K562 (cell line): ENCODE data around the gene OMP. TPM values are rescaled to one million over a fixed set of nuclear protein-coding genes. Genes with fewer than 3 reads are reported as not detected.

Source experiments
- ATAC-seq: fragments of 200-7000 bp; cut with Tn5 transposase; 3 replicates; pipeline ENCODE4 v1.9.1; 2020; ENCODE audit warnings: moderate library complexity
- BruUV-seq: library from RNA; stranded (reverse); fragments of 400-500 nt; replicated peaks from 2 replicates; lab custom pipeline; 2021; lab: Mats Ljungman, UMichigan
- CTCF ChIA-PET: fragments of 300-600 bp; formaldehyde crosslinking; extraction: SDS; loops from one replicate; lab custom pipeline; 2021; ENCODE audit warnings: low intra/inter-chr PET ratio; lab: Yijun Ruan, JAX
- POLR2A ChIA-PET: fragments of 300-600, 350-650 bp; sonication (Branson Sonifier 250); formaldehyde crosslinking; extraction: SDS; loops from one replicate; lab custom pipeline; 2021; ENCODE audit warnings: antibody characterized with exemption, inconsistent platforms; lab: Yijun Ruan, JAX
- DNase-seq, 4 experiments: peaks; one replicate each; pipeline versions ENCODE4 v3.0.0 to v3.0.0-alpha.2; 2011 to 2018; ENCODE audit warnings: low spot score in 3 of 4, mixed read lengths in 3 of 4; ENCODE audit errors: extremely low read depth in 1 of 4
- FAIRE-seq: peaks from 2 replicates; lab custom pipeline; 2011; peaks lifted over from hg19 to GRCh38; lab: Jason Lieb, UNC
- H2AFZ ChIP-seq: 2 replicates; pipeline ENCODE4 v1.6.0; 2011; ENCODE audit warnings: low read depth, low read length, control low read depth, inconsistent platforms
- H3K27ac ChIP-seq: fragments of 200-600 bp; 3 replicates; pipeline ENCODE4 v1.8.0; 2011; ENCODE audit warnings: low read depth, mild to moderate bottlenecking, control low read depth, inconsistent platforms, low read length, moderate library complexity, mixed read lengths; ENCODE audit errors: extremely low read depth
- H3K27me3 ChIP-seq, 2 experiments: fragments of 300-600 bp in 1 of 2; 2 replicates in 1 of 2; 3 replicates in 1 of 2; pipeline versions ENCODE4 v1.6.0 to v1.8.0; 2011; ENCODE audit warnings: inconsistent platforms in 2 of 2, low read length in 2 of 2, mild to moderate bottlenecking in 1 of 2, mixed read lengths in 1 of 2, moderate library complexity in 1 of 2; ENCODE audit not compliant: control insufficient read depth in 2 of 2, insufficient read depth in 2 of 2
- H3K36me3 ChIP-seq: fragments of 300-600 bp; 3 replicates; pipeline ENCODE4 v1.8.0; 2011; ENCODE audit warnings: mild to moderate bottlenecking, low read length, inconsistent platforms; ENCODE audit not compliant: control insufficient read depth, insufficient read depth
- H3K4me1 ChIP-seq, 2 experiments: fragments of 200-600 bp in 1 of 2; replicated peaks in 1 of 2; 2 replicates in 1 of 2; 3 replicates in 1 of 2; pipeline versions ENCODE4 v1.5.1 to v1.8.0; 2011; ENCODE audit warnings: inconsistent platforms in 2 of 2, low read length in 2 of 2, mild to moderate bottlenecking in 1 of 2, mixed read lengths in 1 of 2, moderate library complexity in 1 of 2; ENCODE audit not compliant: control insufficient read depth in 2 of 2, insufficient read depth in 2 of 2
- H3K4me2 ChIP-seq: 2 replicates; pipeline ENCODE4 v1.6.1; 2011; ENCODE audit warnings: low read length, control low read depth, inconsistent platforms, mixed read lengths; ENCODE audit not compliant: insufficient read depth
- H3K4me3 ChIP-seq: fragments of 200-600 bp; sonication (generic), shearing (Covaris generic); 2 replicates; pipeline ENCODE4 v1.5.1; 2016; ENCODE audit warnings: control low read depth, inconsistent platforms
- H3K79me2 ChIP-seq: fragments of 200-600 bp; 3 replicates; pipeline ENCODE4 v1.8.0; 2011; ENCODE audit warnings: low read length, inconsistent platforms; ENCODE audit not compliant: control insufficient read depth, insufficient read depth
- H3K9ac ChIP-seq, 2 experiments: 2 replicates each; pipeline versions ENCODE4 v1.6.0 to v1.6.1; 2011; ENCODE audit warnings: low read depth in 2 of 2, low read length in 2 of 2, control low read depth in 1 of 2, inconsistent platforms in 1 of 2, mild to moderate bottlenecking in 1 of 2, mixed read lengths in 1 of 2; ENCODE audit not compliant: insufficient read depth in 1 of 2
- H3K9me1 ChIP-seq: one replicate; pipeline ENCODE4 v1.6.0; 2011; ENCODE audit warnings: inconsistent platforms, mild to moderate bottlenecking, low read length, moderate library complexity; ENCODE audit not compliant: control insufficient read depth, insufficient read depth
- H3K9me3 ChIP-seq: replicated peaks from 2 replicates; pipeline ENCODE4 v1.5.1; 2011; ENCODE audit warnings: low read depth, low read length, inconsistent platforms; ENCODE audit not compliant: control insufficient read depth, insufficient read depth
- H4K20me1 ChIP-seq: replicated peaks from 2 replicates; pipeline ENCODE4 v1.6.1; 2011; ENCODE audit warnings: low read length, inconsistent platforms, mixed read lengths; ENCODE audit not compliant: control insufficient read depth, insufficient read depth
- CC2D1A ChIP-seq: fragments of 450-650 bp; IDR thresholded peaks from 2 replicates; pipeline ENCODE4 v1.6.1; 2017; ENCODE audit warnings: mild to moderate bottlenecking
- JUNB ChIP-seq: fragments of 450-650 bp; formaldehyde crosslinking; conservative IDR thresholded peaks from 2 replicates; pipeline ENCODE4 v1.4.0; 2020; ENCODE audit warnings: mild to moderate bottlenecking
- NUFIP1 ChIP-seq: fragments of 450-650 bp; IDR thresholded peaks from 2 replicates; pipeline ENCODE4 v1.6.1; 2018; ENCODE audit not compliant: partially characterized antibody
- SMARCA4 ChIP-seq: fragments of 450-650 bp; IDR thresholded peaks from 2 replicates; pipeline ENCODE4 v1.6.1; 2016
- SP2 ChIP-seq: IDR thresholded peaks from 2 replicates; pipeline ENCODE4 v1.6.1; 2011; ENCODE audit warnings: mild to moderate bottlenecking, low read depth, low read length, moderate library complexity; ENCODE audit not compliant: poor library complexity, severe bottlenecking; ENCODE audit errors: extremely low read depth
- ZKSCAN8 ChIP-seq: fragments of 200-800 bp; sonication (Bioruptor generic); IDR thresholded peaks from 2 replicates; pipeline ENCODE4 v1.6.1; 2016; ENCODE audit warnings: missing genetic modification characterization, missing compliant biosample characterization
- ZNF277 ChIP-seq: fragments of 250-450 bp; sonication (Bioruptor Pico); IDR thresholded peaks from 2 replicates; pipeline ENCODE4 v1.8.0; 2022; ENCODE audit warnings: inconsistent platforms, mild to moderate bottlenecking, moderate library complexity, borderline replicate concordance
- ZNF695 ChIP-seq: fragments of 450-650 bp; formaldehyde crosslinking; IDR thresholded peaks from 2 replicates; pipeline ENCODE4 v1.4.0; 2020; ENCODE audit warnings: mild to moderate bottlenecking, moderate library complexity
- WGBS: fragments of 100-300 bp; shearing (Covaris generic); methylation state at CpG from one replicate; pipeline ENCODE4 v1.1.6; 2016; ENCODE audit warnings: low coverage, mixed read lengths; ENCODE audit not compliant: insufficient coverage; ENCODE audit errors: missing lambda C conversion rate; 5-methylcytosine and 5-hydroxymethylcytosine counted together
- in situ Hi-C: fragments of 300-500 bp; cut with MboI; formaldehyde crosslinking; loops from 4 replicates; pipeline ENCODE4 v1.15.0; 2018; ENCODE audit warnings: inconsistent platforms, mixed read lengths
- intact Hi-C: fragments of 100-400 bp; cut with micrococcal nuclease; formaldehyde crosslinking; loops from 2 replicates; pipeline ENCODE4 v1.14.2; 2022
- polyA plus RNA-seq, 8 experiments: library from polyadenylated mRNA; depleted of rRNA in 4 of 8; stranded (reverse) in 5 of 8; unstranded in 3 of 8; fragments of >200 nt; fragmentation: Nextera tagmentation in 2 of 8; fragmentation: Illumina TruSeq in 1 of 8; extraction: Ambion mirVana in 2 of 8; extraction: Trizol in 1 of 8; gene quantifications; 2 replicates each; pipeline versions ENCODE4 v1.2.1 to v1.2.3, GENCODE V29; 2011 to 2014; ENCODE audit warnings: inconsistent platforms in 1 of 8, missing spikeins in 1 of 8
- total RNA-seq, 7 experiments: library from RNA; depleted of rRNA in 6 of 7; stranded (reverse); fragments of >200 nt in 6 of 7; fragmentation: Illumina TruSeq in 2 of 7; extraction: Trizol in 2 of 7; gene quantifications; 2 replicates each; pipeline versions ENCODE4 v1.2.1 to v1.2.3, GENCODE V29; 2011 to 2021; ENCODE audit warnings: low replicate concordance in 1 of 7
- TF ChIP-seq, protein P1 (sequence below): fragments of 200-400 bp; formaldehyde crosslinking; IDR thresholded peaks from 2 replicates; pipeline ENCODE4 v1.6.1; 2017; ENCODE audit warnings: mild to moderate bottlenecking, low read depth, low read length, moderate library complexity
- TF ChIP-seq, protein P2 (sequence below): sonication (generic); formaldehyde crosslinking; IDR thresholded peaks from 2 replicates; pipeline ENCODE4 v1.8.0; 2022; ENCODE audit warnings: mild to moderate bottlenecking, missing genetic modification reagents
- TF ChIP-seq, protein P3 (sequence below): sonication (generic); formaldehyde crosslinking; IDR thresholded peaks from 2 replicates; pipeline ENCODE4 v1.8.1; 2022; ENCODE audit warnings: missing genetic modification reagents
- TF ChIP-seq, protein P4 (sequence below): fragments of 450-650 bp; IDR thresholded peaks from one replicate; pipeline ENCODE4 v1.6.1; 2018; ENCODE audit warnings: mild to moderate bottlenecking, moderate library complexity; ENCODE audit not compliant: partially characterized antibody

The OMP gene
- total and polyA plus RNA-seq, 9 of the 15 experiments (the other 6 are each of a cell fraction or from before 2014, with no cell fraction given), result not detected

DNA sequence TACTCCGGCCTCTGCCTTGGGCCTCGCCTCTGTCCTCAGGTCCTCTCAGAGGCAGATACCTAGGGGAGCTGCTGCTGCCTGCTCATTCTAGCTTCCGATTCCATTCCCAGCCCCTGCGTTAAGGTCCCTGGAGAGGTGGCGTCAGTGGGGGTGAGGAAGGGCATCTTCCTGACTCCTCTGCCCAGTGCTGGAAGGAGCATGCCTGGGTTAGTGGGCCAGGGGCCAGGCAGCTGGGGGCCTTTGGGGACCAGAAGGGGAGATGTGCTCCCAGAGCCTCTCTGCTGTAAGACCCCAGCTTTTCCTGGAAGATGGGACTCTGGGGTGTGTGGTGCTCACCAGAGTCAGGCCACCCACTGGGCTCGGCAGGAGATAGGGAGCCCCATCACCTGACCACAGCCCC, 21.8 kb downstream of the OMP start:
- Histone ChIP-seq H4K20me1 (peaks cover 9% of the 10 kb centered on the region; the same call in 1 of the 2 replicates), H3K4me3 (no peak overlapping the region), H3K27ac (no peak overlapping the region), H3K4me1 (peaks cover 0 to 21% of the 10 kb centered on the region in 2 experiments; a peak in 2 of 5 replicates), H3K36me3 (no peaks in the 10 kb centered on the region), H2AFZ (no peak overlapping the region), H3K9me3 (no peaks in the 10 kb centered on the region), H3K79me2 (no peaks in the 10 kb centered on the region), H3K27me3 (peaks cover 12 to 63% of the 10 kb centered on the region in 2 experiments; a peak in 4 of 5 replicates), H3K9me1 (no peaks in the 10 kb centered on the region), H3K9ac (no peak overlapping the region), H3K4me2 (no peak overlapping the region)
- no peak for FAIRE-seq
- ChIA-PET CTCF (no interaction called here), POLR2A (interaction anchor here (0.6 kb wide), 1 partner anchor 400 kb away, joined by 3 read pairs; no protein-coding TSS in a partner anchor)
- intact Hi-C loops, result no loop called here
- ATAC-seq, result no peak
- no peak for DNase-seq
- 0% methylated on average over 5 of the region's 6 CpGs for WGBS
- in situ Hi-C loops, result no loop called here
- BruUV-seq, result no TSS peak
- TF ChIP-seq ZKSCAN8 (CRISPR knock-in tag) (no peak), SP2 (no peak), JUNB (no peak), ZNF277 (no peak), NUFIP1 (no peak), SMARCA4 (no peak), CC2D1A (no peak), ZNF695 (no peak)
- TF ChIP-seq, protein P1, sequence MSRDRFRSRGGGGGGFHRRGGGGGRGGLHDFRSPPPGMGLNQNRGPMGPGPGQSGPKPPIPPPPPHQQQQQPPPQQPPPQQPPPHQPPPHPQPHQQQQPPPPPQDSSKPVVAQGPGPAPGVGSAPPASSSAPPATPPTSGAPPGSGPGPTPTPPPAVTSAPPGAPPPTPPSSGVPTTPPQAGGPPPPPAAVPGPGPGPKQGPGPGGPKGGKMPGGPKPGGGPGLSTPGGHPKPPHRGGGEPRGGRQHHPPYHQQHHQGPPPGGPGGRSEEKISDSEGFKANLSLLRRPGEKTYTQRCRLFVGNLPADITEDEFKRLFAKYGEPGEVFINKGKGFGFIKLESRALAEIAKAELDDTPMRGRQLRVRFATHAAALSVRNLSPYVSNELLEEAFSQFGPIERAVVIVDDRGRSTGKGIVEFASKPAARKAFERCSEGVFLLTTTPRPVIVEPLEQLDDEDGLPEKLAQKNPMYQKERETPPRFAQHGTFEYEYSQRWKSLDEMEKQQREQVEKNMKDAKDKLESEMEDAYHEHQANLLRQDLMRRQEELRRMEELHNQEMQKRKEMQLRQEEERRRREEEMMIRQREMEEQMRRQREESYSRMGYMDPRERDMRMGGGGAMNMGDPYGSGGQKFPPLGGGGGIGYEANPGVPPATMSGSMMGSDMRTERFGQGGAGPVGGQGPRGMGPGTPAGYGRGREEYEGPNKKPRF, result no peak
- TF ChIP-seq, protein P2, sequence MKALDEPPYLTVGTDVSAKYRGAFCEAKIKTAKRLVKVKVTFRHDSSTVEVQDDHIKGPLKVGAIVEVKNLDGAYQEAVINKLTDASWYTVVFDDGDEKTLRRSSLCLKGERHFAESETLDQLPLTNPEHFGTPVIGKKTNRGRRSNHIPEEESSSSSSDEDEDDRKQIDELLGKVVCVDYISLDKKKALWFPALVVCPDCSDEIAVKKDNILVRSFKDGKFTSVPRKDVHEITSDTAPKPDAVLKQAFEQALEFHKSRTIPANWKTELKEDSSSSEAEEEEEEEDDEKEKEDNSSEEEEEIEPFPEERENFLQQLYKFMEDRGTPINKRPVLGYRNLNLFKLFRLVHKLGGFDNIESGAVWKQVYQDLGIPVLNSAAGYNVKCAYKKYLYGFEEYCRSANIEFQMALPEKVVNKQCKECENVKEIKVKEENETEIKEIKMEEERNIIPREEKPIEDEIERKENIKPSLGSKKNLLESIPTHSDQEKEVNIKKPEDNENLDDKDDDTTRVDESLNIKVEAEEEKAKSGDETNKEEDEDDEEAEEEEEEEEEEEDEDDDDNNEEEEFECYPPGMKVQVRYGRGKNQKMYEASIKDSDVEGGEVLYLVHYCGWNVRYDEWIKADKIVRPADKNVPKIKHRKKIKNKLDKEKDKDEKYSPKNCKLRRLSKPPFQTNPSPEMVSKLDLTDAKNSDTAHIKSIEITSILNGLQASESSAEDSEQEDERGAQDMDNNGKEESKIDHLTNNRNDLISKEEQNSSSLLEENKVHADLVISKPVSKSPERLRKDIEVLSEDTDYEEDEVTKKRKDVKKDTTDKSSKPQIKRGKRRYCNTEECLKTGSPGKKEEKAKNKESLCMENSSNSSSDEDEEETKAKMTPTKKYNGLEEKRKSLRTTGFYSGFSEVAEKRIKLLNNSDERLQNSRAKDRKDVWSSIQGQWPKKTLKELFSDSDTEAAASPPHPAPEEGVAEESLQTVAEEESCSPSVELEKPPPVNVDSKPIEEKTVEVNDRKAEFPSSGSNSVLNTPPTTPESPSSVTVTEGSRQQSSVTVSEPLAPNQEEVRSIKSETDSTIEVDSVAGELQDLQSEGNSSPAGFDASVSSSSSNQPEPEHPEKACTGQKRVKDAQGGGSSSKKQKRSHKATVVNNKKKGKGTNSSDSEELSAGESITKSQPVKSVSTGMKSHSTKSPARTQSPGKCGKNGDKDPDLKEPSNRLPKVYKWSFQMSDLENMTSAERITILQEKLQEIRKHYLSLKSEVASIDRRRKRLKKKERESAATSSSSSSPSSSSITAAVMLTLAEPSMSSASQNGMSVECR, result no peak
- TF ChIP-seq, protein P3, sequence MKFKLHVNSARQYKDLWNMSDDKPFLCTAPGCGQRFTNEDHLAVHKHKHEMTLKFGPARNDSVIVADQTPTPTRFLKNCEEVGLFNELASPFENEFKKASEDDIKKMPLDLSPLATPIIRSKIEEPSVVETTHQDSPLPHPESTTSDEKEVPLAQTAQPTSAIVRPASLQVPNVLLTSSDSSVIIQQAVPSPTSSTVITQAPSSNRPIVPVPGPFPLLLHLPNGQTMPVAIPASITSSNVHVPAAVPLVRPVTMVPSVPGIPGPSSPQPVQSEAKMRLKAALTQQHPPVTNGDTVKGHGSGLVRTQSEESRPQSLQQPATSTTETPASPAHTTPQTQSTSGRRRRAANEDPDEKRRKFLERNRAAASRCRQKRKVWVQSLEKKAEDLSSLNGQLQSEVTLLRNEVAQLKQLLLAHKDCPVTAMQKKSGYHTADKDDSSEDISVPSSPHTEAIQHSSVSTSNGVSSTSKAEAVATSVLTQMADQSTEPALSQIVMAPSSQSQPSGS (CRISPR knock-in tag), result no peak
- TF ChIP-seq, protein P4, sequence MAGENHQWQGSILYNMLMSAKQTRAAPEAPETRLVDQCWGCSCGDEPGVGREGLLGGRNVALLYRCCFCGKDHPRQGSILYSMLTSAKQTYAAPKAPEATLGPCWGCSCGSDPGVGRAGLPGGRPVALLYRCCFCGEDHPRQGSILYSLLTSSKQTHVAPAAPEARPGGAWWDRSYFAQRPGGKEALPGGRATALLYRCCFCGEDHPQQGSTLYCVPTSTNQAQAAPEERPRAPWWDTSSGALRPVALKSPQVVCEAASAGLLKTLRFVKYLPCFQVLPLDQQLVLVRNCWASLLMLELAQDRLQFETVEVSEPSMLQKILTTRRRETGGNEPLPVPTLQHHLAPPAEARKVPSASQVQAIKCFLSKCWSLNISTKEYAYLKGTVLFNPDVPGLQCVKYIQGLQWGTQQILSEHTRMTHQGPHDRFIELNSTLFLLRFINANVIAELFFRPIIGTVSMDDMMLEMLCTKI, result no peak
